HG02884 (cell line): ENCODE data around the gene NR2C1.
"Not testable (repeated sequence)": the region's sequence is repeated elsewhere in the genome, so short reads cannot be mapped to it uniquely, and the experiment has no call there.

ENCODE experiments used
- ATAC-seq: cut with Tn5 transposase; IDR thresholded peaks from one replicate; pipeline ENCODE4 v1.9.1; 2021; ENCODE audit warnings: mild to moderate bottlenecking, moderate library complexity; ENCODE audit not compliant: unreplicated experiment

The NR2C1 gene

DNA sequence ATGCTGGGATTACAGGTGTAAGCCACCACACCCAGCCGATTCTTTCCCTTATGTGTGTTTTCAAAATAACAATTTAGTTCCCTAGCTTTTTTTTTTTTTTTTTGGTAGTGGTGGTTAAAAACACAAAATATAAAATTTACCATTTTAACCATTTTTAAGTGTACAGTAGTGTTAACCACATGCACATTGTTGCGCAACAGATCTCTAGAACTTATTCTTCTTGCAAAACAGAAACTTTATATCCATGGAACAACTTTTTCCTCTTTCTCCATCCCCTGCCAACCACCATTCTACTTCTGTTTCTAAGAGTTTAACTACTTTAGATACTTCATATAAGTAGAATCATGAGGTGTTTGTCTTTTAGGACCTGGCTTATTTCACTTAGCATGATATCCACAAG is 68.8 kb downstream of the NR2C1 start:
- no peak for ATAC-seq

DNA sequence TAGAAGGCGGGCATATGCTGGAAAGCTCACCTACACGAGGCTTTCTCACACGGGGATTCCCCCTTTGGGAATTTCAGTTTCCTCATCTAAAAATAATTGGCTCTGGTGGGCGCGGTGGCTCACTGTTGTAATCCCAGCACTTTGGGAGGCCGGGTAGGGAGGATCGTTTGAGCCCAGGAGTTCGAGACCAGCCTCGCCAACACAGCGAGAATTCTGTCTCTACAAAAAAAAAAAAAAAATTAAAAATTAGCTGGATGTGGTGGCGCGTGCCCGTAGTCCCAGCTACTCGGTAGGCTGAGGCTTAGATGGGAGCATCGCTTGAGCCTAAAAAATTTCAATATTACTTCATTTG is 69.5 kb downstream of the NR2C1 start:
- ATAC-seq = peak; percentile 1

DNA sequence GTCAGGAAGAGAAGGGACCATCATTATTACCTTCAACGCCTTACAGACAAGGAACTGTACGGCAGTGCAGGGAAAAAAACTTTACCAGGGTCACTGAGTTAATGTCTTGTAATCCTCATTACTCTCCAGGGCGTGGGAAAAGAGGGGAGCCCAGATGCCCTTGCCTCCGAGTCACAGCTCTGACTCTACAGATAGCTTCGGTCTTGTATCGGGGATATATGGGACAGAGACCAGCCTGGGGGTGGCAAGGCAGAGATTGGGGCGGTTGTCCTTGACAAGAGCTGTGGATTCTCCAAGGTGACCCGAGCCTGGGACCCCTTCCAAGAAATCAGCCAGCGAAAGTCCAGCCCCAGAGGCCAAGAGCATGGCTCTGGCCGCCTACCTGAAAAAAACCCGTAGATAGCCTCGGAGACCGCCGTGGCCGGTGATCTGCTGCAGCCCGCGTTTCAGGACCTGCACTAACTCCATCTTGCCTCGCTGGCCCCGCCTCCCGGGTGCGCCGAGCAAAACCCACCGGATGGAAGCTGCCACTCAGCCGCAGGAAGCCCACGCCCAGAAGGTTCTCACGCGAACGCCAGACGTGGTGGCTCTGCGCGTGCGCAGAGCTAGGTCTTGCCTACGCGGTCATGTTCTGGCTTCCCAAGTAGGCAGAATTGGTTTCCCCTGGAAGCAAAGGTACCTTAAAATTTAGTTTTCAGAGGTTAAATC is 70.1 kb downstream of the NR2C1 start, which contains the start of gene NDUFA12:
NDUFA12 (minus strand) TSS at position 485 of the 708 bp plus-strand sequence; CDS start at position 468, 17 bp downstream.
- peak; percentile 95 for ATAC-seq

DNA sequence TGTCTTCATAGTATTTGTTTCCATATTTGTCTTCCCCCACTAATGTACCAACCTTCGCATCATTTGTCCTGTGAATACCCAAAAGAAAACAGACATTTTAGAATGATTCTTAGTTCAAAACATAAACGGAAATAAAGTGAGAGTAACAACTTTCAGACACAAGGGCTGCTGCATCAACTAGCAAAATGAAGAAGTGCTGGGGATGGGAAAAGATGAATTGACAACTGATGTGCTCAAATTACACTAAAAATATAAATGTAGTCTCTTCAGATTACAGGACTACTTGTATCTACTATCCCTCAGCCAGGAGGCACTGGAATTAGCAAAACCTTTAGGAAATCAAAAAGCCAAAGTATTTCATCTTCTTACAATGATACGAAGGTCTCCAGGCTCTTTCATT is 70.7 kb downstream of the NR2C1 start:
- ATAC-seq = no peak

DNA sequence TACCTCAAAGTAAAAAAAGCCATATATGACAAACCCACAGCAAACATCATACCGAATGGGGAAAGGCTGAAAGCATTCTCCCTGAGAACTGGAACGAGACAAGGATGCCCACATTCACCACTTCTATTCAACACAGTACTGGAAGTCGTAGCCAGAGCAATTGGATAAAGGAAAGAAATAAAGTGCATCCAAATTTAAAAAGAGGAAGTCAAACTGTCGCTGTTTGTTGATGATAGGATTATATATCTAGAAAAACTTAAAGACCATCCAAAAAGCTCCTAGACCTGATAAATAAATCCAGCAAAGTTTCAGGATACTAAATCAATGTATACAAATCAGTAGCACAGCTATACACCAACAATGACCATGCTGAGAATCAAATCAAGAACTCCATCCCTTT is 75.1 kb downstream of the NR2C1 start:
- ATAC-seq = no peak

DNA sequence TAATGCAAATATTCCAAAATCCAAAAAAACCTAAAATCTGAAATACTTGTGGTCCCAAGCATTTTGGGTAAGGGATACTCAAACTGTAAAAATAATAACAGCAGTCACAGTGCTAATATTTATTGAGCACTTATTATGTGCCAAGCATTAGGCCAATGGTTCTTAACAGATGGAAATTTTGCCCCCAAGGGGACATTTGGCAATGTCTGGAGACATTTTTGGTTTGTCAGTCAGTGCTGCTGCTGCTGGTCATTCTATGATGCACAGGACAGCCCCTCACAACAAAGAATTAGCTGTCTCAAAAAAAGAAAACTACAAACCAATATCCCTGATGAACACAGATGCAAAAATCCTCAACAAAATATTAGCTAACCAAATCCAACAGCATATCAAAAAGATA is 75.7 kb downstream of the NR2C1 start:
- ATAC-seq = no peak

DNA sequence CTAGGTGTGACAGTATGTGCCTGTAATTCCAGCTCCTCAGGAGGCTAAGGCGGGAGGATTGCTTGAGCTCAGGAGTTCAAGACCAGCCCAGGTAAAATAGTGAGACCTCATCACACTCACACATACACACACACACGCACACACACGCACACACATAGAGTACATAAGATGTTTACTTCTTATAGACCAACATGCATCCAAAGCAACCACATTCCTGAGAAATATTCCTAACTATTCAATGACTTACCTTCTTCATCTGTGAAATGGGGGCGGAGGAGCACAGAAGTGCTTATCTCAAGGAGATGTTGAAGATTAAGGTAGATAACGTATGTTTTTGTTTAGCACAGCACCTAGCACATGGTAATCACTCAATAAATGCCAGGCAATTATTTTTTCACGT is 76.4 kb downstream of the NR2C1 start:
- ATAC-seq = no peak

DNA sequence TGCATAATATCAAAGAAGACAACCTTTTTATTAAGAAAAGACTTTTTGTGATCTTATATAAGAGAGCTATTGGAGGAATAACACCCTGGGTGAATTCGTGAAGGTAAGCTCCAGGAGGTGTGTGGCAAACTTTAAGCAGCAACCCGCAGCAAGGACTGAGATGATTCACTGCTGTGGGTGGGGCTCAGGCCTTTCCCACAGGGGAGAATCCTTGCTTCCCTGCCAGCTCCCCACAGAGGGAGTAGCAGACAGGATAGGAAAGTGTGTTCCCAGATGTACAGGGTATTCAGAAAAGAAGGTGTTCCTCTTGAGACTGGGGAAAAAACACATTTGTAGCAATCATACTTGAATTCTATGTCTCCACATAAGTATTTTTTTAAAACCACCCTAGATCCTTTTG is 79.1 kb downstream of the NR2C1 start:
- no peak for ATAC-seq

DNA sequence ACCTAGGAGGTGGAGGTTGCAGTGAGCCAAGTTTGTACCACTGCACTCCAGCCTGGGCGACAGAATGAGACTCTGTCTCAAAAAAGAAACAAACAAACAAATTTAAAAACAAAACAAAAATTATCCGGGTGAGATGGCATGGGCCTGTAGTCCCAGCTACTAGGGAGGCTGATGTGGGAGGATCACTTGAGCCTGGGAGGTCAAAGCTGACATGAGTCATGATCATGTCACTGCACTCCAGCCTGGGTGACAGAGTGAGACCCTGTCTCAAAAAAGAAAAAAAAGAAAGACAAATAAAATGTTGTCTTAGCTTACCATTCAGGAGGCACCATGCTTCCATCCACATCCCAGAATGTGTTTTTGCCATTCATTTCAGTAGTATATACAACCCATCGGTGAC is 79.6 kb downstream of the NR2C1 start:
- not testable (repeated sequence) for ATAC-seq

DNA sequence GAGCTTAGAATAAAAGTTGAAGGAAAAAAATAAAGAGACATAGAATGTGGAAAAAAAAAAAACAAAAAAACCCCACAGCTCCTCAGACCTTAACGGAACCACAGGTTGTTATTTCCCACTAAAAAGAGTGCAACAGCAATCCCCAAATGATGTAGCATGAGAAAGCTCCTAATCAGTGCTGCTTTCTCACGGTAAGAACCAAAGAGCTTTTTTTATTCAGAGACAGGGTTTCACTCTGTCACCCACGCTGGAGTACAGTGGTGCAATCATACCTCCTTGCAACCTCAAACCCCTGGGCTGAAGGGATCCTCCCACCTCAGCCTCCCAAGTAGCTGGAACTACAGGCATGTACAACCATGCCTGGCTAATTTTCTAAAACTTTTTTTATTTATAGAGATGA is 83.2 kb downstream of the NR2C1 start:
- no peak for ATAC-seq

DNA sequence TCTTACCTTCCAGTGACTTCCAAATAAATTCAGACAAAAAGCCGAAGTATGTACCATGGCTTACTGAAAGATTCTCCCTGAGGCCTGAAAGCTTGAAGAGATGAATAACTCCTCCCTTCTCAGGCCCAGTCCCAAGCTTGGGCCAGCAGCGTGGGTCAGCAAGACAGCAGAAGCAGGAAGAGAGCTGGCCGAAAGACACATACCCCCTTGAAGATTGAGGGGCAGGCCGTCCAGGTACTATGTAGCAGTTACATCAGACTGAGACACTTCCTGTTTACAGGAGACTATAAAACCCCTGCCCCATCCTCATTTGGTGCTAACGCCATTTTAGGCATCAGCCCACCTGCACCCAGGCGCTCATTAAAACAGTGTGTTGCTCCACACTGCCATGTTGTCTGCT is 84.9 kb downstream of the NR2C1 start:
- no peak for ATAC-seq

DNA sequence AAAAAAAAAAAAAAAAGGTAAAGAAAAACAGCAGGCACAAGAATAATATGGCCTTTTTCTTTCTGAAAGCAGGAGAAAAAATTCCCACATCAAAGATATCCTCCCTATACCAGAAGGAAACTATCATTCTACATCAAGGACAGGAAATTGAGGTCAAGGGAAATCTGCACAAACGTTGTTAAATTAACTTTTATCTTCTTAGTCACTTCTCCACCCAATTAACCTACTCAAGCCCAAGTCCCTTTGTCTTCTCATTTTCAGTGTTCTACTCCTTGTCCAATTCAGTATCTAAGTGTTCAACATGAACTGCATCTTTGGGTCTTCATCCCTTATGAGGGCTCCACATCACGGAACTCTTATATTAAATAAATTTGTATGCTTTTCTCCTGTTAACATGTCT is 85.6 kb downstream of the NR2C1 start:
- no peak for ATAC-seq

DNA sequence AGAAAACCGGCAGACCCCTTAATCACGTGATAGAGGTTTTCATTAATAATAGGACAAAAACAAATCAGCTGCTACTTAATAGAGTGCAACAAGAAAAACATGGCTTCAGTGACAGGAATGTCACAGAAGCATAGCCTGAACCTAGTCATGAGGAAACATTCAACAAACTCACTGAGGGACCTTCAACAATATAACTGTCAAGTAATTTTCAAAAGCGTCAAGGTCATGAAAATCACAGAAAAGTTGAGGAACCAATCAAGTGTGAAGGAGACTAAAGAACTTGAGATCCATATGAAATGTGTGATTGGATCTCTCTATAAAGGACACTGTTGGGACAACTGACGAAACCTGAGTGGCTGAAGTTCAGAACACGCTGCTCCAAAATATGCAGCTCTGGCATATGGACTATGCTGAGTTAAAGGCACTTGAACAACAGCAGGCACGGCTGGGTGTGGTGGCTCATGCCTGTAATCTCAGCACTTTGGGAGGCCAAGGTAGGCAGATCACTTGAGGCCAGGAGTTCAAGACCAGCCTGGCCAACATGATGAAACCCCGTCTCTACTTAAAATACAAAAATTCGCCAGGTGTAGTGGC is 86.2 kb downstream of the NR2C1 start:
- no peak for ATAC-seq

DNA sequence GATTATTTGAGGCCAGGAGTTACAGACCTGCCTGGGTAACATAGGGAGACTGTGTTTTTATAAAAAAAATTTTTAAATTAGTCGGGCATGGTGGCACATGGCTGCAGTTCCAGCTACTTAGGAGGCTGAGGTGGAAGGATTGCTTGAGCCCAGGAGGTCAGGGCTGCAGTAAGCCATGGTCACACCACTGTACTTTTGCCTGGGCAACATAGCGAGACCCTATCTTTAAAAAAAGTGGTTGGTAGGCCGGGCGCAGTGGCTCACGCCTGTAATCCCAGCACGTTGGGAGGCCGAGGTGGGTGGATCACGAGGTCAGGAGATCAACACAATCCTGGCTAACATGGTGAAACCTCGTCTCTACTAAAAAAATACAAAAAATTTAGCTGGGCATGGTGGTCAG is 88.3 kb downstream of the NR2C1 start:
- not testable (repeated sequence) for ATAC-seq

DNA sequence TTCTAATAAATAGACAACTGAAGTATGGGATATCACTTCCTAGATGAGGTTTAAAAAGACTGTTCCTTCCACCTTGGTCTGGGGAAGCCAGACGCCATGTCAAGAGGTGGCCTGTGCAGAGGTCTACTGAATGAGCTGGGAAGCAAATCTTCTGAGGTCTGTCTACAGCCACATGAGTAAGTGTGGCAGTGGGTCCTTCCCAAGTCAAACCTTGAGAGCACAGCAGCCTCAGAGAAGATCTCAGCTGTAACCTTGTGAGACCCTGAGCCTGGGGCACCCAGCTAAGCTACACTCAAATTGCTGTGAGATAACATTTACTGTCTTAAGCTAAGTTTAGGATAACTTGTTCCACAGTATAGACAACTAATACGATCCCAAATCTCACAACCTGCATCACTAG is 90.1 kb downstream of the NR2C1 start:
- no peak for ATAC-seq

DNA sequence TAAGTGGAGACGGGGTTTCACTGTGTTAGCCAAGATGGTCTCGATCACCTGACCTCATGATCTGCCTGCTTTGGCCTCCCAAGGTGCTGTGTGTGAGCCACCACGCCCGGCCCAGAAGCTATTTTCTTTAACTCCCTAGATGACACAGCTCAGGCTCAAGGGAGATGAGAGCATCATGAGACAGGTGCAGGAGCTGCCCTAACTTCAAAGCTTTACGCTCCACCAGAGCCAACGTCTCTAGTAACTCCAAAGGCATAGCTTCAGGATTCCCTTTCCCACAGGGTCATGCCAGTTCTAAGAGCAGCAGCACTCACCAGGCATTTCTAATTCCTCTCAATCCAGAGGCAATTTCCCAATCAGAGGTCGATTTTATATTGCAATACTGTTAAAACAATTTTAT is 91.0 kb downstream of the NR2C1 start:
- ATAC-seq = no peak

DNA sequence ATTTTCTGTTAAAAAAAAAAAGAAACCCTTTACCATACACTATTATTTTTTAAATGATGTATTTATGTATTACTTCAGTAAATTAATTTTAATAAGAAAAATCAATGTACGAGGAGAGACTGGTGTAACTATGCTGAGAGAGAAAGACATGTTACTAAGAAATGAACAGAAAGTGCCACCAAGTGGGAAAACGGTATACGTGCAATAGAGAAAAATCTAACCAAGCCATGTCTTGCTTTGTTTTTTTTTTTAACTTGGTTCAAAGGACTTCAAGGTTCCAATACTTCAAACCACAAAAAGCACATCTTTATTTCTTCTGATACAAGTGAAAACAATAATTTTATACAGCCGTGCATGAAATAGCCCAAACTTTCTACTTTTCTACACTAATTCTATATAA is 92.8 kb downstream of the NR2C1 start:
- no peak for ATAC-seq

DNA sequence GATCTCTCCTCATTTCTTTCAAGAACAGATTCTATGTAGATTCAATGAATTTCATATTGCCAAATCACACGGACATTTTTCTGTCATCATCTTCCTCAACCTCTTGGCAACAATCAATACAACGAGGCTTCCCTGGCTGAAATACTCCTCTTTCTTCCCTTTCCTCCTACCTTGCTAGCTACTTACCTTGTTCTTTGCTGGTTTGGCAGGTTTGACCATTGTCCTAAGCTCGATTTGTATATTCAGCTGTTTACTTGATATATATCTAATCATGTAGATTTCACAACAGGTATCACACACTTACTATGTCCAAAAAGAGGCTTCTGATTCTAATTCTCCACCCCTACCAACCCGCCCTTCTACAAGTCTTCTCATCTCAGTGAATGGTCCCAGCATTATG is 93.5 kb downstream of the NR2C1 start:
- no peak for ATAC-seq

DNA sequence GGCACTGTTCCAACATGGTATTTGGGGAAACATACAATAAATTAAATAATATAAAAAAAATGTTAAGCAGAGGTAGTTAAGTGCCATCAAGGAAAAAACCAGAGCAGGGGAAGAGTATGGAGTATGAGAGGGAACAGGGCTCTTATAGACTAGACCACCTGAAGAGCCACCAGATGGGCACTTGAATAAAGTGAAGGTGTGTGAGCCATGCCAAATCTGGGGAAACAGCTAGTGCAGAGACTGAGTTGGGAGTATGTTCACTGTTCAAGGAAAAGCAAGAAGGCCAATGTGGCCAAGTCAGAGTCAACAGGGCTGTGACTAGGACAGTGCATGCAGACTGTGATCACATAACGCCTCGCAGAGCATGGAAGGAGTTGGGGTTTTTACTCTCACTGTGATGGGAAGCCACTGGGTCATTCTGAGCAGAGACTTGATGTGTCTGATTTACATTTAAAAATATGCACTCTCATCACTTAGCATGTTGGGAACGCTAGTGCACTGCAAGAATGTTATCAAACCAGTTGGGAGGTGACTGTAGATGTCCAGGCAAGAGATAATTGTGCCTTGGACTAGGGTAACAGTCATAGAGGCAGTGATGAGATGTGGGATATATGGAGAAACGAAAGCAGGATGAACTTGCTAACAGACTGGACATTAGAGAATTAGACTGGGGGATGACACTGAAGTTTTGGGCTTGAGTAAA is 95.5 kb downstream of the NR2C1 start:
- no peak for ATAC-seq

DNA sequence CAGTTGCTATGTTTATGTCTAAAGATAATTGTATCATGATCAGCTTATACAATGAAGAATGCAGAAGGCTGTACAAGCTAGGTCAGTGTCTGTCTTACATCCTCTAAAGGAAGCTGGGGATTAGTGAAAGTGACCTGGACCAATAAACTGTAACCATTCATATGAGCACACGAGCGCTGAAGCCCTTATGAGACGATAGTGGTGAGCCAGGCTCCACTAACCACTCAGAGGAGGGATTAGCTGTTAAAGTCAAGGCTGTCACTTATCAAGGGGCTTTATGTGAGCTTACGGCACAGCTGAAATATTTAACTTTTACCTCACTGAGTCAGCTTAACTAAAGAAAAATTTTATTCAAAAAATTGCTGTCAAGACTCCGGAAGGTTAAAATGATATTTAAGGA is 100.2 kb downstream of the NR2C1 start:
- no peak for ATAC-seq

DNA sequence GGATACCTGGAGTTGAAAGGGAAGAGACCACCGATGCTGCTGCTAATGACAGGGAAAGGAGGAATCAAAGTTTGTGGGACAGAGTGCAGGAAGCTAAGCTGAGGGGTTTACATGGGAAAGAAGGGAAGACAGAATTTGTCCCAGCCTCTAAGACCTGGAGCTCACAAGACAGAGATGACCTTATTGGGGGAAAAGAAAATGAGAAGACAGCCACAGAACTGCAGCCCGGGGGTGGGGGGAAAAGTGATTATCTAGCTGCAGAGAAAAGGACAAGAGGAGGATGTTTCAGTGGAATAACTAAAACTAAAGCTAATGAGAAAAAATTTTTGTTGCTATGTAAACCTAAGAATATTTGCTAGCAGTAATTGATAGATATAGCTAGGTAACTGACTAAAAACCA is 100.6 kb downstream of the NR2C1 start:
- no peak for ATAC-seq

DNA sequence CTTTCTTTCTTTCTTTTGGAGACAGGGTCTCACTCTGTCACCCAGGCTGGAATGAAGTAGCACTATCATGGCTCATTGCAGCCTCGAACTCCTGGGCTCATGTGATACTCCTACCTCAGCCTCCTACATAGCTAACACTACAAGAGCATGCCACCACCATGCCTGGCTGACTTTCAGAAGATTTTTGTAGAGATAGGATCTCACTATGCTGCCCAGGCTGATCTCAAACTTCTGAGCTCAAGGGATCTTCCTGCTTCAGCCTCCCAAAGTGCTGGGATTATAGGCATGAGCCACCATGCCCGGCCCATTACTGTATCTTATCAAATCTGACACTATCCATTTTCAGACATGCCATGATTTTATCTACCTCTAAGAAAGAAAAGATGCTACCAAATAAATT is 101.5 kb downstream of the NR2C1 start:
- ATAC-seq = no peak
